Esophagus (tissue), 2 donors: Measurements from ENCODE around the gene PLEKHH1. TPM values are rescaled to one million over a fixed set of nuclear protein-coding genes. Genes with fewer than 3 reads are reported as not detected.

Source experiments
- H3K27ac ChIP-seq, 2 donors: one replicate each; pipeline ENCODE4 v1.5.1; 2013; ENCODE audit warnings: low read depth in 2 of 2, mild to moderate bottlenecking in 2 of 2, inconsistent platforms in 1 of 2, low read length in 1 of 2, moderate library complexity in 1 of 2
- H3K27me3 ChIP-seq, 2 donors: one replicate each; pipeline ENCODE4 v1.6.1; 2013; ENCODE audit warnings: low read length in 2 of 2, control low read depth in 1 of 2, mild to moderate bottlenecking in 1 of 2; ENCODE audit not compliant: insufficient read depth in 2 of 2, control insufficient read depth in 1 of 2
- H3K36me3 ChIP-seq, 2 donors: one replicate each; pipeline ENCODE4 v1.6.1; 2013; ENCODE audit warnings: low read length in 1 of 2; ENCODE audit not compliant: control insufficient read depth in 2 of 2, insufficient read depth in 2 of 2
- H3K4me1 ChIP-seq, 2 donors: one replicate each; pipeline ENCODE4 v1.6.1; 2013; ENCODE audit warnings: low read length in 1 of 2; ENCODE audit not compliant: control insufficient read depth in 2 of 2, insufficient read depth in 2 of 2
- H3K4me3 ChIP-seq, 2 donors: one replicate each; pipeline ENCODE4 v1.5.1; 2013; ENCODE audit warnings: low read length in 2 of 2, mild to moderate bottlenecking in 2 of 2, low read depth in 1 of 2, moderate library complexity in 1 of 2
- H3K9me3 ChIP-seq, 2 donors: one replicate each; pipeline ENCODE4 v1.6.1; 2013; ENCODE audit warnings: mild to moderate bottlenecking in 2 of 2, low read depth in 1 of 2, low read length in 1 of 2, moderate library complexity in 1 of 2; ENCODE audit not compliant: control insufficient read depth in 2 of 2, insufficient read depth in 1 of 2
- WGBS, 2 donors: extraction: QIAGEN DNeasy Blood & Tissue Kit; methylation state at CpG; one replicate each; pipeline ENCODE4 v1.1.7; 2013; 5-methylcytosine and 5-hydroxymethylcytosine counted together
- polyA plus RNA-seq, 2 donors: library from polyadenylated mRNA; stranded (reverse); fragments of 200-250 nt; gene quantifications; one replicate each; pipeline ENCODE4 v1.2.3, GENCODE V29; 2013
- donor health status: healthy with polysubstance abuse.
- donor health status: Bipolar disorder and iron deficiency.

The PLEKHH1 gene
- polyA plus RNA-seq, 2 donors = 2.4 to 10.3 TPM

DNA sequence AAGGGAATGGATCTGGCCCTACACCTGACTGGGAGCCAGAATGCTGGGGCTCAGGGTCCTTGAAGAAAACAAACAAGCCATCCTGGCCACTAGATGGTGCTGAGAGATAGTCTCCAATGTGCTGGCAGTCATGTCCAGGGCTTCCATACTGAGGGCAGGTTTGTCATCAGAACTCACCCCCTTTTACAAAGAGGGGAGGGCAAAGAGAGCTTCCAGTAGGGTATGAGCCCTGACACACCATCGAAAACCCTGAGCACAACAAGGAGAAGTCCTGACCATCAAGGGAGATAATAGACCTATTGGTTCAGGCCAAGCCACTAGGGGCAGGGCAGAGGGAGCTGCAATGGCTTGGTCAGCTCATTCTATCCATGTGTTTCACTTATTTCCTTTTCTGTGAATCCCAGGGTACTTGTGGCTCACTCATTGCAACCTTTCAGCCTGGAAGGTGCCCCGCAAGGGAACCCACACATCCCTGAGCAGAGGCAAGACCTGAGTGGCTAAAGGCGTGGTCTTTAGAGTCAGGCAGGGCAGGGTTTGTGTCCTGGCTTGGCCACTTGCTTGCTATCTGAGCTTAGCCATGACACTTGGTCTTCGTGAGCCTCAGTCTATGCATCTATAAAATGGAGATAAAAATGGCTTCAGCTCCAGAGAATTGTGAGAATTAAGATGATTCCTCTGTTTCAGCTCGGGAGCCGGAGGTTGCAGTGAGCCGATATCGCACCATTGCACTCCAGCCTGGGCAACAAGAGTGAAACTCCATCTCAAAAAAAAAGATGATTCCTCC lies 6.2 kb upstream of the PLEKHH1 start:
- Histone ChIP-seq H3K9me3 (no peaks in the 10 kb centered on the region), H3K27ac (no peak overlapping the region), H3K36me3 (no peaks in the 10 kb centered on the region), H3K27me3 (no peaks in the 10 kb centered on the region), H3K4me1 (peaks cover 0 to 3% of the 10 kb centered on the region in 2 donors), H3K4me3 (no peak overlapping the region)
- 77 to 78% methylated on average over 8 of the region's 8 CpGs for WGBS, 2 donors

GRCh38 chr14:67527756-67528155 lies 5.3 kb upstream of the PLEKHH1 start:
- Histone ChIP-seq H3K9me3 (no peaks in the 10 kb centered on the region), H3K36me3 (no peaks in the 10 kb centered on the region), H3K4me1 (peaks cover 0 to 5% of the 10 kb centered on the region in 2 donors), H3K27me3 (no peaks in the 10 kb centered on the region), H3K27ac (no peak overlapping the region), H3K4me3 (no peak overlapping the region)
- 87 to 92% methylated on average over 5 of the region's 5 CpGs for WGBS, 2 donors

- Histone ChIP-seq H3K36me3 (no peaks in the 10 kb centered on the region), H3K27me3 (no peaks in the 10 kb centered on the region), H3K27ac (no peak overlapping the region), H3K4me1 (peaks cover 0 to 5% of the 10 kb centered on the region in 2 donors), H3K9me3 (no peaks in the 10 kb centered on the region), H3K4me3 (no peak overlapping the region)
- WGBS, 2 donors = 86 to 96% methylated on average over 1 of the region's 1 CpG
Measured at GRCh38 chr14:67528276-67528675, 4.8 kb upstream of the PLEKHH1 start.

DNA sequence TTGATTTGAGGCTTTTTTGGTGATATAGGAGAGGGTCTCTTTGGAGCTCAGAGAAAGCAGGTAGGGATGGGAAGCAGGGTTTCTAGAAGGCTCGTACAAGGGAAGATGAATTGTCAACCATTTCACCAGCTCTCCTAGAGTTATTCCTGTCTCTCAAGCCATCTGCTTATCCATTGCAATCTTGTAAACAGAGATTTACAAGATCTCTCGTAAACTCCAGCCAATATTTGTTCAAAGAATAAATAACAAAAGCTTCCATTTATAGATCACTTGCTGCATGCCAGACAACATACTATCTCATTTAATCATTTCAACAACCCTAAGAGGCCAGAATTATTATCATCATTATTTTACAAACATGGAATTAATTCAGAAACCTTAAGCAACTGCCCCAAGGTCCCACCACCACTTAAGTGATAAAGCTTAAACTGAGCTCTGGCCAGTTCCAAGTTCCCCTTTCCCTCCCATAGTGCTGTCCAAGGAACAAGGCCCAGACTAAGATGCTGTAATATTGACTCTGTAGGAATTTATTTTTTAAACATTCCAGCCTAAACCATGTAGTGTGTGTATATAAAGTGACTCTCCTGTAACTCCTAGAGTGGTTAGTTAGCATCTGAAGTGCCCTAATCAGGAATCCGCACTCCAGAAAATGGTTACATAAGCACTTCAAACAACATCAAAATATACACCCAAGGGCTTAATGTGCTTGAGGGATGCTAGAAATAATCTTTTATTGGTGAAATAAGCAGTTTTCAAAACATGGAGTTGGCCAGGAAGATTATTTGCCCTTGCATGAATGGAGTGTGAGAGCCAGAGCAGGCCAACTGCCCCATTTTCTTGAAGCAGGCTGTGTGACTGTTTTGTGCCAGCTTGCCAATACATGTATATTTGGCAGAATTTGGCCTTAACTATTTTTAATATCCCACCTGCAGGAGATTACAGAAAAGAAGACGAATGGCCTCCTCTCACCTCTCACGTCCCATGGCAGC lies 2.8 kb upstream of the PLEKHH1 start:
- Histone ChIP-seq H3K27ac (no peak overlapping the region), H3K9me3 (no peaks in the 10 kb centered on the region), H3K27me3 (no peaks in the 10 kb centered on the region), H3K4me3 (no peak overlapping the region), H3K36me3 (no peaks in the 10 kb centered on the region), H3K4me1 (peaks cover 0 to 2% of the 10 kb centered on the region in 2 donors)
- 70 to 86% methylated on average over 5 of the region's 5 CpGs for WGBS, 2 donors

DNA sequence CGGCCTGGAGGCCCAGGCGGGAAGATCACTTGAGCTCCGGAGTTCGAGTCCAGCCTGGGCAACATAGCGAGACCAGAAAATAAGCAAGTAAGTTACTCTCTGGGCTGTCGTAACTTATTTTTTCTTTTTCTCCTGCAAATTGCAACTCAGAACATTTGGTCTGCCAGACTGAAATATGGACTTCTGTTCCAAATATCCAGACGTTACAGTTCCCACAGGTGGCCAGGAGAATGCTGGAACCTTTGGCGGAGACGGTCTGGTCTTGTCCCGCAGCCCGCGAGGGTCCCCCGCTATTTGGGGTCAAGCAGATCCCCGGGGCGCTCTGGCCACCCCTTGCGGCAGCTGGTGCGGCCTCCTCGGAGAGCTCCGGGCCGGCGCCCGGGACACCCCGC lies 488 bp upstream of the PLEKHH1 start:
- H3K36me3 ChIP-seq = no peaks in the 10 kb centered on the region
- H3K27ac ChIP-seq = peak overlapping the region in 1 of 2 donors; percentile 53
- H3K4me1 ChIP-seq = peaks cover 0 to 2% of the 10 kb centered on the region in 2 donors
- 15 to 16% methylated on average over 23 of the region's 23 CpGs for WGBS, 2 donors
- peak overlapping the region; percentile 75 to 77 for H3K4me3 ChIP-seq
- no peaks in the 10 kb centered on the region for H3K9me3 ChIP-seq
- H3K27me3 ChIP-seq = no peaks in the 10 kb centered on the region

- 23 to 33% methylated on average over 6 of the region's 6 CpGs for WGBS, 2 donors
- H3K27me3 ChIP-seq = no peaks in the 10 kb centered on the region
- H3K27ac ChIP-seq = no peak overlapping the region
- H3K4me3 ChIP-seq = peak overlapping the region; percentile 75 to 77
- no peaks in the 10 kb centered on the region for H3K9me3 ChIP-seq
- H3K4me1 ChIP-seq = peaks cover 0 to 2% of the 10 kb centered on the region in 2 donors
- no peaks in the 10 kb centered on the region for H3K36me3 ChIP-seq
Measured at GRCh38 chr14:67533754-67534085, 630 bp downstream of the PLEKHH1 start.

DNA sequence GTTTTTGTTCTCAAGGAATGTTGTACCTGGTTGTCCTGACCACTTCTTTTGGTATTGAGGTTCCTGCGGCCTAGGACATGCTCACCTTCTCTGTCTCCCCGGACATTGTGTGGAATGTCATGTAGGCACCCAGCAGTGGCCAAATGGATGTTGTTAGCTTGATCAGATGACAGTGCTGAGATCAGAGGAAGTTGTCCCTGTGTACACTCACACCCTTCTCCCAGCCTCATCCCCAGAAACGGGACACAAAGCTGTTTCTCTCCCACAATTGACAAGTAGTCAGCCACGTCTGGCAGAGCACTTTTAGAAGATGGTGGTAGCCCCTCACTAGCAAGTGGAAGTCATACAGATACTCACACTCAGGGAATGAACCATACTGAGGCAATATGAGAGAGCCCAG lies 3.0 kb downstream of the PLEKHH1 start:
- no peak overlapping the region for H3K27ac ChIP-seq
- WGBS, 2 donors = 77 to 85% methylated on average over 4 of the region's 4 CpGs
- no peak overlapping the region for H3K4me3 ChIP-seq

GRCh38 chr14:67537736-67538135 lies 4.6 kb downstream of the PLEKHH1 start:
- Histone ChIP-seq H3K4me1 (no peaks in the 10 kb centered on the region), H3K27ac (no peak overlapping the region), H3K4me3 (no peak overlapping the region), H3K27me3 (no peaks in the 10 kb centered on the region), H3K9me3 (no peaks in the 10 kb centered on the region), H3K36me3 (no peaks in the 10 kb centered on the region)
- 35 to 49% methylated on average over 3 of the region's 3 CpGs for WGBS, 2 donors

More for the DNA sequence above, 3.0 kb downstream of the PLEKHH1 start:
- Histone ChIP-seq H3K4me1 (peaks cover 0 to 2% of the 10 kb centered on the region in 2 donors), H3K9me3 (no peaks in the 10 kb centered on the region), H3K36me3 (no peaks in the 10 kb centered on the region), H3K27me3 (no peaks in the 10 kb centered on the region)

- Histone ChIP-seq H3K27ac (no peak overlapping the region), H3K4me3 (no peak overlapping the region), H3K4me1 (no peaks in the 10 kb centered on the region), H3K36me3 (no peaks in the 10 kb centered on the region), H3K27me3 (no peaks in the 10 kb centered on the region), H3K9me3 (no peaks in the 10 kb centered on the region)
- WGBS, 2 donors = 34 to 56% methylated on average over 2 of the region's 2 CpGs
Measured at GRCh38 chr14:67538501-67538900, 5.4 kb downstream of the PLEKHH1 start.
